Measurements from ENCODE around the gene PGP.
"Not testable (repeated sequence)": the region's sequence is repeated elsewhere in the genome, so short reads cannot be mapped to it uniquely, and the experiment has no call there.

Gene PGP, protein sequence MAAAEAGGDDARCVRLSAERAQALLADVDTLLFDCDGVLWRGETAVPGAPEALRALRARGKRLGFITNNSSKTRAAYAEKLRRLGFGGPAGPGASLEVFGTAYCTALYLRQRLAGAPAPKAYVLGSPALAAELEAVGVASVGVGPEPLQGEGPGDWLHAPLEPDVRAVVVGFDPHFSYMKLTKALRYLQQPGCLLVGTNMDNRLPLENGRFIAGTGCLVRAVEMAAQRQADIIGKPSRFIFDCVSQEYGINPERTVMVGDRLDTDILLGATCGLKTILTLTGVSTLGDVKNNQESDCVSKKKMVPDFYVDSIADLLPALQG

GRCh38 chr16:2214719-2214968 is at the start of gene PGP:
Gene PGP (minus strand): TSS chr16:2214840. CDS start chr16:2214777, 63 bp downstream.
- no peak for DNase-seq

DNA sequence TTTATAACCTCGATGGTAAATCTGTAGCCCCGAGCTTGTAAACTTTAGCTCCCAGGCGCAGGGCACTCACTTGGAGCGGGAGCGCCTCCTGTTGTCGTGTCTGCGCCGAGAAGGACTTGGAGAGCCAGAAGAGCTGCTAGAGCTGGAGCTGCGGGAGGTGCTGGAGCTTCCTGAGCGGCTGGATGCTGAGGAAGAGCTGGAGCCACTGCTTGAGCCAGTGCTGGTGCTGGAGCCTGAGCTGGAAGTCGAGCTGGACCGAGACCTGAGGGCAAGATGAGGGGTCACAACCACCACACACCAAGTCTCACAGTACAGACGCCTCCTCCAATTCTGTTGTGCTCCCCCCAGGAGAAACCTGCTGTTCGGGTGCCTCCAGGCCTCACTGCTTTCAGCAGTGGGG is 48.4 kb upstream of the PGP start:
- DNase-seq: not testable (repeated sequence)

GRCh38 chr16:2260250-2260649 is 45.6 kb upstream of the PGP start:
- no peak for DNase-seq

DNA sequence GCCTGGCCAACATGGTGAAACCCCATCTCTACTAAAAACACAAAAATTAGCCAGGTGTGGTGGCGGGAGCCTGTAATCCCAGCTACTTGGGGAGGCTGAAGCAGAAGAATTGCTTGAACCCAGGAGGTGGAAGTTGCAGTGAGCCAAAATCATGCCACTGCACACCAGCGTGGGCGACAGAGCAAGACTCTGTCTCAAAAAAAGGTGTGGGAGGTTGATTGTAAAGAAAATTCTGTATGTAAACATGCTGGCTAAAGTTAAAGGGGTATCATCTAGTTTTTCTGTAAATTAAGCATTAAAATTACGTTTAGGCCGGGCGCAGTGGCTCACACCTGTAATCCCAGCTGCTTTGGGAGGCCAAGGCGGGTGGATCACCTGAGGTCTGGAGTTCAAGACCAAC is 43.9 kb upstream of the PGP start:
- not testable (repeated sequence) for DNase-seq

DNA sequence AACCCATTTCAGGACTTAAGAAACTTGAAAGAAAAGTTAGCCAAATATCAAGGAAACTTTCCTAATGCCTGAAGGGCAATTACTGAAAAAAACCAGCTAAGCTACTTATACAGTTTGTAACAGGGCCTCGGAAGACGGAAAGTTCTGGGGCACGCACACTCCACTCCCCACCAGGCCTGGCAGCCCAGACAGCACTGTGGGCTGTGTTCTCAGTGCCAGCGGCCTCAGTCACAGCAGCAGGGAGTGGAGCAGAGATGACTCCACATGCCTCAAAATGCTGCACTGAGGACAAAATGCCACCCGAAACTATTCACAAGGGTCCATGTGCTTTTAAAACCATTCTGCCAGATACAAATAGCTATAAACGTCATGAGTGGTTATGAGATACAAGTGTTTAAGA is 43.1 kb upstream of the PGP start:
- DNase-seq: no peak

- no peak for DNase-seq
These were observed 42.0 kb upstream of the PGP start for GRCh38 chr16:2256531-2257140.

- no peak for DNase-seq
These were observed 38.7 kb upstream of the PGP start for GRCh38 chr16:2253293-2253692.

GRCh38 chr16:2252806-2253148 is 38.1 kb upstream of the PGP start:
- no peak for DNase-seq

DNA sequence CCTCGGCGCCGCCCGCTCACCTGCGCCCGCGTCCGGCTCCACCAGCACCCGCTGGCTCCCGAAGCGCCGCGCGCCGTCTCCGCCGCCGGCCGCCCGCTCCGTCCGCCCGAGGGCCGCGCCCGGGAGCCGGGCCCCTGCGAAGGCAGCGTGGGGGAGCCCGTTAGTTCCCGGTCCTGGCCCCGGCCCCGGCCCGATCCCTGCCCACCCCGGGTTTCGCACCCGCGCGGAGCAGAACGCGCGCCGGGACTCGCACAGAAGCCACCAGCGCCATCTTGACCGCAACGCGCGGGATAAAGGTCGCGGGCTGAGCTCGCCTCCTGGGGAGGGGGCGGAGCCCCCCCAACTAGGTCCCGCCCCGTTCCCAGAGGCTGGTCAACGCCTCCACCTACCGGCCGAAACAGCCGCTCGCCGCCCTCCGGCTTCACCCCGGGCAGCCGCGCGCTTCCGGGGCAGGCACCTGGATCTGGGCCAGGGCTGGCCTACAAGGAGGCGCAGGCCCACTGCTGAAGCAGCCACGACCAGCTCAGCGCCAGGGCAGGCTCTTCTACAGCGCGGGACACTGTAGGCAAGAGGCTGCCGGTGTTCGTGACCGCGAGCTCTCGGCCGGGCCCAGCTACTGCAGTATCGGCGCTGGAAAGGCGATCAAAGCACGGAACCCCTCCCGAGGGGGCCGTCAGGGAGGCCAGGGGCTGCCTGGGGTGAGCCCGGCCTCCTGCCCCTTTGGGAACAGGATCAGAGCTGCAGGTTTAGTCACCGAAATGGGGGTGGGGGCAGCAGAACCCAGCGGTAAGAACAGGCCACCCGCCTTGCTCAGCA is 36.9 kb upstream of the PGP start, which contains the start of gene ECI1:
Gene ECI1 (minus strand): TSS at position 292 of the 816 bp plus-strand sequence. CDS start 21 bp downstream, at position 271.
- DNase-seq: peak; percentile 89

GRCh38 chr16:2250652-2251295 is 36.1 kb upstream of the PGP start:
- DNase-seq: no peak

- no peak for DNase-seq
These were observed 31.8 kb upstream of the PGP start for GRCh38 chr16:2246301-2246885.

- no peak for DNase-seq
These were observed 30.5 kb upstream of the PGP start for GRCh38 chr16:2244926-2245795.

DNA sequence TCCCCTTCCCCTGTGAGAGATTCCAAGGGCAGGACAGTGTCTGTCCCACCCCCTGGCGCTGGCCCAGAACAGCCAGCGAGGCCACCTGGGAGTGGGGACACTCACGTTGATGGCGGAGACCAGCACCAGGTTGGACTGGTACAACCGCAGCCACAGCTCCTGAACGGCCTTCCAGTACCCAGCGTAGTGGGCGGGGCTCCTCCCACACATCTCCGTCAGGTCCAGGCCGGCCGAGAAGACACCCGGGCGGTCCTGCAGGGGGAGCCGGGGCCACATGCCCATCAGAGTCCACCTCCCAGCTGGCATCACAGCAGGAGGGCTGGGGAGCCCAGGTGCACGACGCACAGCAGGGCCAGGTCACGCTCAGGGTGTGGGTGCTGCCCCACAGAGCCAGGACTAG is 29.7 kb upstream of the PGP start:
- DNase-seq: no peak

- no peak for DNase-seq
These were observed 29.1 kb upstream of the PGP start for GRCh38 chr16:2243781-2244180.

GRCh38 chr16:2243031-2243528 is 28.4 kb upstream of the PGP start:
- DNase-seq: no peak

DNA sequence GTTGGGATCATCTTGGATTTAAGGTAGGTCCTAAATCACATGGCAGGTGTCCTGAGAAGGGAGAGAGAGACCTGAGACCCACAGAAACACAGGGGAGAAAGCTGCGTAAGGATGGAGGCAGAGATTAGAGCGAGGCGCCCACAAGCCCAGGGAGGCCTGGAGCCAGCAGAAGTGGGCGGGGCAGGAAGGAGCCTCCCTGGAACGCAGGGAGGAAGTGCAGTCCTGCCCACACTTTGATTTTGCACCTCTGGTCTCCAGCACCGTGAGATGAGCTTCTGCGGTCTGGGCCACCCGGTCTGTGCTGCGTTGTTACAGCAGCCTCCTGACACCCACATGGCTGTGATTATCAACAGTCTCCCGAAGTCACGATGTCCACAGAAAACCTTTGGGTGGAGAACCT is 28.0 kb upstream of the PGP start:
- no peak for DNase-seq

- DNase-seq: not testable (repeated sequence)
These were observed 25.7 kb upstream of the PGP start for GRCh38 chr16:2240331-2240730.

DNA sequence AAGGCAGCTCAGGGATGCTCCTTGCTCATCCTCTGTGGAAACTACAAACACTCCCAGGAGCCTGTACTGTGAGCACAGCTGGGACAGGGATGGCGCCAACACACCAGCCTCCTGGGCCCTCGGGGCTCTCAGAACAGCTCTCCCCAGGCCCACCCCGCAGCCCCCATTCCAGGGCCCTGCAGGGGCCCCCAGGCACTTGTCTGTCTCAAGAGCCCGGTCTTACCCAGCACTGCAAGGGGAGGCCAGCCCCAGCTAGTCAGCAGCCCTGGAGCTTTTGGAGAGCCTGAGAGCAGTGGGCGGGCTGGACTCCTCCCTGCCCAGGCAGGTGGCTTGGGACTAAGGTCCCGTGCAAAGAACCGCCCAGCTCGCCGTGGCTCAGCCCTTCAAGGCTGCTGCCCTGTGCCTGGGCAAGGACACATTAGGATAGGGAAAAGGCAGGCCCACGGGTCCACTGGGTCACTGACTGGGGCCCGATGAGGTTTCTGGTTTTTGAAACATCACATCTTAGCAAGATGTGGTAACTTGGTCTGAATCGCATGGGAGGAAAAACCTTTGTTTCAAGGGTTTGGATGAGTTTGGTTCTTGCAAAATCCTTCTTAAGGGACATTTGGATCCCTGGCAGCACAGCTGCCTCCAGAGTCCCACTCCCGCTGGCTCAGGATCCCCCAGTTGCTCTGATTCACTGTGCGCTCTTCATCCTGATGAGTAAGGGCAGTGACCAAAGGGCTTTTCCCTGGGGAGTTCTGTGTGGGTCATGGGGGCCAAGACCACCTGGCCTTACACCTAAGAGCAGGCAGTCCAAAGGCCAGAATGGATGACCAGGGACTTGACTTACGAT is 24.4 kb upstream of the PGP start:
- no peak for DNase-seq

- no peak for DNase-seq
These were observed 23.7 kb upstream of the PGP start for GRCh38 chr16:2238150-2238837.

DNA sequence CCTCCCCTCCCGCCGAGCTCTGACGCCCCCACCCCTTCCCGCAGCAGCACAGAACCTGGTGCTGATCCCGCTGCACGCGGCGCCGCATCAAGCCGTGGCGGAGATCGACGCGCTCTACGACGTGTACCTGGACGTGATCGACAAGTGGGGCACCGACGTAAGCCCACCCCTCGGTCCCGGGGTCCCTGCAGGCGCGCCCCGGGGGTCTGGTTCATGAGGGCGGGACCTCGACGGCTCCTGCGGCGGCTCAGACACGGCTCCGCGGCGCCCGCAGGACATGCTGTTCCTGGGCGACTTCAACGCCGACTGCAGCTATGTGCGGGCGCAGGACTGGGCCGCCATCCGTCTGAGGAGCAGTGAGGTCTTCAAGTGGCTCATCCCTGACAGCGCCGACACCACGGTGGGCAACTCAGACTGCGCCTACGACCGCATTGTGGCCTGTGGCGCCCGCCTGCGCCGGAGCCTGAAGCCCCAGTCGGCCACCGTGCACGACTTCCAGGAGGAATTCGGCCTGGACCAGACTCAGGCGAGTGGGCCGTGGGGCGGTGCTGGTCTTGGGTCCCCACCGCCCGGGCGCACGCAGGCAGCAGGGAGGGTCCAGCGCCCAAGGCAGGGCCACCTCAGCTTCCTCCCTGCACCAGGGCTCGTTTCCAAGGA is 23.0 kb upstream of the PGP start:
- no peak for DNase-seq
